Activated CD4-positive, alpha-beta T cell treated with anti-CD3 and anti-CD28 coated beads, Interleukin-2, amount 10 ng/mL, durations not matched to agents 7 days and 5 days (primary cell): ENCODE measurements around the gene BBC3. TPM values are rescaled to one million over a fixed set of nuclear protein-coding genes. Genes with fewer than 3 reads are reported as not detected.

ENCODE experiments used
- CTCF ChIA-PET: fragments of 350-600 bp; sonication (Branson Sonifier 250); formaldehyde crosslinking; loops from one replicate; lab custom pipeline; 2021; ENCODE audit warnings: antibody characterized with exemption; lab: Charles Lee
- POLR2A ChIA-PET: fragments of 350-600 bp; sonication (Branson Sonifier 250); formaldehyde crosslinking; loops from one replicate; lab custom pipeline; 2021; ENCODE audit warnings: antibody characterized with exemption; lab: Charles Lee
- DNase-seq: peaks from one replicate; pipeline ENCODE4 v3.0.0-alpha.2; 2020
- H3K27ac Mint-ChIP-seq: one replicate; pipeline ENCODE4 v1.8.0; 2021; ENCODE audit warnings: mild to moderate bottlenecking, moderate library complexity, mixed read lengths
- H3K27me3 Mint-ChIP-seq: one replicate; pipeline ENCODE4 v1.8.0; 2021; ENCODE audit warnings: mixed read lengths
- H3K36me3 Mint-ChIP-seq: one replicate; pipeline ENCODE4 v1.8.0; 2021; ENCODE audit warnings: low read depth, mixed read lengths
- H3K4me1 Mint-ChIP-seq: one replicate; pipeline ENCODE4 v1.8.0; 2021; ENCODE audit warnings: mixed read lengths
- H3K4me3 Mint-ChIP-seq: one replicate; pipeline ENCODE4 v1.8.0; 2021; ENCODE audit warnings: mild to moderate bottlenecking, moderate library complexity, mixed read lengths
- H3K9me3 Mint-ChIP-seq: one replicate; pipeline ENCODE4 v1.8.0; 2021; ENCODE audit warnings: mixed read lengths
- total RNA-seq, 2 experiments: library from RNA; stranded (reverse); gene quantifications; one replicate each; pipeline ENCODE4 v1.2.3, GENCODE V29; 2021

The BBC3 gene
- total RNA-seq, 2 experiments from 2014 or later: 12.8 to 19.0 TPM

DNA sequence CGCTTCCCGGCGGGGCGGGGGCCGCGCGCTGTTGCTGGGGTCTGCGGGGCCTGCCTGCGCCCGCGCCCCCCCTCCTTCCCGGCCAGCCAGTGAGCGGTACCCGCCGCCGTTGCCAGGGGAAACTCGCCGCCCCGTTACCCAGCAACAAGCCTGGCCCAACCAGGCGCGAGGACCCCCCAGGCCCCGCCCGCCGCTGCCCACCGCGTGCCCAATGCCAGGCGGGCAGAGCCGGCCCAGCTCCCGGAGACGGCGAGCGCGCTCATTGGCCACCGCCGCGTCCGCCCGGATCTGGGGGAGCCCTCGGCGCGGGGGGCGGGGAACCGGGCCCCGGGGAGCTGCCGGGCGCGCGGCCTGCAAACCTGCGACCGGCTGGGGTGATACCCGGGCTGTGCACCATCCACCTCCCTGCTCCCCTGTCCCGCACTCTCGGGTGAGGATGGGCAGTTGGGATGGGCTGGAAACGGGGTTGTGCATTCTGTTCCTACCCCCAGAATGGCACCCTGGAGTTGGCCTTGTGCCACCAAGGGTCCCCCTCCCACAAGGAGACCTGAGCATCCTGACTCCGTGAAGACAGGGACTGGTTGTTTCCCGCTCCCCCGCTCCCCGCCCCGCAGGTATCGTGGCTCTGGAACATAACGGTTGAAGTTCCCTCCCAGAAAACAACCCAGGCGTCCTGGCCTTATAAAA lies 8.8 kb upstream of the BBC3 start:
- POLR2A ChIA-PET: no interaction called here

GRCh38 chr19:47239152-47239551 lies 8.2 kb upstream of the BBC3 start:
- H3K4me3 Mint-ChIP-seq: peak overlapping the region; percentile 32
- H3K9me3 Mint-ChIP-seq: no peaks in the 10 kb centered on the region
- H3K36me3 Mint-ChIP-seq: no peaks in the 10 kb centered on the region
- peaks cover 16% of the 10 kb centered on the region for H3K4me1 Mint-ChIP-seq
- CTCF ChIA-PET: interaction anchor here (0.7 to 1.2 kb wide), 3 partner anchors 11 to 28 kb away, joined by 3 to 4 read pairs (median 4); no protein-coding TSS in a partner anchor
- peak overlapping the region; percentile 55 for H3K27ac Mint-ChIP-seq
- peak; percentile 31 for DNase-seq
- H3K27me3 Mint-ChIP-seq: peaks cover 8% of the 10 kb centered on the region
- POLR2A ChIA-PET: no interaction called here

More for the DNA sequence above, 8.8 kb upstream of the BBC3 start:
- no peaks in the 10 kb centered on the region for H3K36me3 Mint-ChIP-seq
- H3K9me3 Mint-ChIP-seq: no peaks in the 10 kb centered on the region
- H3K27ac Mint-ChIP-seq: peak overlapping the region; percentile 47
- H3K4me1 Mint-ChIP-seq: peaks cover 22% of the 10 kb centered on the region
- peak overlapping the region; percentile 14 for H3K4me3 Mint-ChIP-seq
- CTCF ChIA-PET: interaction anchor here (1.1 to 1.2 kb wide), 2 partner anchors 18 to 29 kb away, joined by 4 read pairs; no protein-coding TSS in a partner anchor
- H3K27me3 Mint-ChIP-seq: peaks cover 8% of the 10 kb centered on the region
- DNase-seq: peak; percentile 56

DNA sequence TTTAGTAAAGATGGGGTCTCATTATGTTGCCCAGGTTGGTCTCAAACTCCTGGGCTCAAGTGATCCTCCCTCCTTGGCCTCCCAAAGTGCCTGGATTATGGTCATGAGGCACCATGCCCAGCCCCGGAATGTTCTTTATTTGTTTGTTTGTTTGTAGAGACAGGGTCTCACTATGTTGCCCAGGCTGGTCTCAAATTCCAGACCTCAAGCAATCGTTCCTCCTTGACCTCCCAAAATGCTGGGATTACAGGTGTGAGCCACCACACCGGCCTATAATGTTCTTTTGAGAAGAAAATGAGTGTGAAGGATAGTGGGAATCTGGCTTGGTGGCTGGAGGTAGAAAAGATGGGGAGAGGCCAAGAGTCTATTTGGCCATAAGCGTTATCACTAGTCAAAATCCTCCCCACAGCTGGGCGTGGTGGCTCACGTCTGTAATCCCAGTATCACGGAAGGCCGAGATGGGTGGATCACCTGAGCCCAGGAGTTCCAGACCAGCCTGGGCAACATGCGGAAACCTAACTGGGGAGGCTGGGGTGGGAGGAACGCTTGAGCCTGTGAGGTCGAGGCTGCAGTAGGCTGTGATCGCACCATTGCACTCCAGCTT lies 5.2 kb upstream of the BBC3 start:
- ChIA-PET CTCF (interaction anchor here (1.2 kb wide), 1 partner anchor 10 kb away, joined by 3 read pairs; no protein-coding TSS in a partner anchor), POLR2A (no interaction called here)
- Mint-ChIP-seq H3K36me3 (peaks cover 2% of the 10 kb centered on the region), H3K27me3 (peaks cover 8% of the 10 kb centered on the region), H3K4me3 (no peak overlapping the region), H3K27ac (no peak overlapping the region), H3K9me3 (no peaks in the 10 kb centered on the region), H3K4me1 (peaks cover 26% of the 10 kb centered on the region)
- DNase-seq: no peak

DNA sequence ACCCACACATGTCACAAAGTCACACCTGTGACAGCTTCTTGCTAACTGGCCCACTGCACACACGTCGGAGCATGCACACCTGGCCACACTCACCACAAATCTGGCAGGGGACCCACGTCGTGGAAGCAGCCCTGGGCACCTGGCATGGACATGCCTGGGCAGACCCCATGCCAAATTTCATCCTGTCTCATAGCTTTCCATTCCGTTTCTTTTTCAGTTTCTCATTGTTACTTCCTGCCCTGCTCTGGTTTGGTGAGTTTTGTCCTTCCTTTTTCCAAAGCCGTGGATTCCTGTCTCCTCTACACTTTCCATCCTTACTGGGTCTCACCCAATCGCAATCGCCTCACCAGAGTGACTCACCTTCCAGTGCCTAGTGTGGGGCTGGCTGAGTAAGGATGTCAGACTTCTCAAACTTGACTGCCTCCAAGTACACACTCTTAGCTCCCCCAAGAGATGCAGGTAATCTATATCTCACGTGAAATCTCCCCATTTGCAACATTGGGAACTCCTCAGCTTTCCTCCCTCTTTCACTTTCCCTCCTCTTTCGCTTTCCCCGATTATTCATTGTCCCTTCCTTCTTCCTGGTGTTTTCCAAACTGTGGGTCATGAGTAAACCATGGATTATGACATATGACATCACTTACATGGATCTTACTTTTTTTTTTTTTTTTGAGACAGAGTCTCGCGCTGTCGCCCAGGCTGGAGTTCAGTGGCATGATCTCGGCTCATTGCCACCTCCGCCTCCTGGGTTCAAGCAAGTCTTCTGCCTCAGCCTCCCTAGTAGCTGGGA lies 1.6 kb upstream of the BBC3 start:
- peak overlapping the region; percentile 72 for H3K4me3 Mint-ChIP-seq
- ChIA-PET POLR2A (no interaction called here), CTCF (interaction anchor here (0.7 to 4.4 kb wide), 8 partner anchors 8 to 102 kb away, joined by 3 to 39 read pairs (median 4); partner anchors contain the start of gene SAE1)
- H3K27me3 Mint-ChIP-seq: peaks cover 3% of the 10 kb centered on the region
- DNase-seq: peak; percentile 36
- H3K4me1 Mint-ChIP-seq: peaks cover 23% of the 10 kb centered on the region
- peaks cover 2% of the 10 kb centered on the region for H3K36me3 Mint-ChIP-seq
- H3K27ac Mint-ChIP-seq: peak overlapping the region; percentile 89
- H3K9me3 Mint-ChIP-seq: no peaks in the 10 kb centered on the region

DNA sequence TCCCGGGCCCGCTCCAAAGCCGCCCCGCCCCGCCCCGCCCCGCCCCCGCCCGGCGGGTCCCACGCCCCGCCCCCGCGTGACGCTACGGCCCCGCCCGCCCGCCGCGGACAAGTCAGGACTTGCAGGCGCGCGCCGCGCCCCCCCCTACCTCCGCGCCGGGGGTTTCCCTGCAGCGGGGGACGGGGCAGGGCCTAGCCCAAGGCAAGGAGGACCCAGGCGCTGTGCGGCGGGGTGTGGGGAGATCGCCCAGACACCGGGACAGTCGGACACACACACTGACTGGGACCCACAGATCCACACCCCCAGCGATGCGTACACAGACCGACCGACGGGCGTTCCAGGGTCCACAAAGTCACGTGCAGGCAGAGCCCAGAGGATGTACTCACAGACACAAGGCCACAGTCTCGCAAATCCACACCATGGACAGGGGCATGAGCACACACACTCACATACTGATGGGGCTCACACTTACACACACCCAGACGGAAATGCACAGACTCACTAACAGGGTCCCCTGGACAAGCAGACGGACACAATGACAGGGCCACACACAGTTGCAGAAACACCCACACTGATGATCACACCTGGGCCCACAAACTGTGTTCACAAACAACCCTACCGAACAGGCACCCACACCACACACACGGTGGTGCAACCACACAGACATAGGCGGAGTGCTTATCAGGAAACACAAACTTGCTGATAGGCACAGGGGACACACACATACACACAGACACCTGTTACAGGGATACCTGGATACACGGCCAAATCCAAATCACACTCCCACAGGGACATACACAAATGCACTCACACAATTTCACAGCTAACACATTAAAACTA lies 436 bp upstream of the BBC3 start:
- Mint-ChIP-seq H3K27me3 (peaks cover 3% of the 10 kb centered on the region), H3K36me3 (peaks cover 2% of the 10 kb centered on the region), H3K9me3 (no peaks in the 10 kb centered on the region), H3K4me3 (peak overlapping the region; percentile 72), H3K4me1 (peaks cover 32% of the 10 kb centered on the region), H3K27ac (peak overlapping the region; percentile 89)
- CTCF ChIA-PET: interaction anchor here (1.0 to 4.4 kb wide), 5 partner anchors 9 to 21 kb away, joined by 3 to 39 read pairs (median 5); no protein-coding TSS in a partner anchor
- POLR2A ChIA-PET: no interaction called here
- DNase-seq: peak; percentile 92

GRCh38 chr19:47230054-47230920 lies 712 bp downstream of the BBC3 start:
- ChIA-PET POLR2A (interaction anchor here (0.5 to 1.4 kb wide), 2 partner anchors 73 to 127 kb away, joined by 3 read pairs; no protein-coding TSS in a partner anchor), CTCF (interaction anchor here (1.5 kb wide), 1 partner anchor 14 kb away, joined by 8 read pairs; no protein-coding TSS in a partner anchor)
- Mint-ChIP-seq H3K4me1 (peaks cover 37% of the 10 kb centered on the region), H3K4me3 (peak overlapping the region; percentile 56), H3K36me3 (peaks cover 7% of the 10 kb centered on the region), H3K27ac (peak overlapping the region; percentile 47), H3K27me3 (peaks cover 1% of the 10 kb centered on the region), H3K9me3 (no peaks in the 10 kb centered on the region)
- peak; percentile 84 for DNase-seq

DNA sequence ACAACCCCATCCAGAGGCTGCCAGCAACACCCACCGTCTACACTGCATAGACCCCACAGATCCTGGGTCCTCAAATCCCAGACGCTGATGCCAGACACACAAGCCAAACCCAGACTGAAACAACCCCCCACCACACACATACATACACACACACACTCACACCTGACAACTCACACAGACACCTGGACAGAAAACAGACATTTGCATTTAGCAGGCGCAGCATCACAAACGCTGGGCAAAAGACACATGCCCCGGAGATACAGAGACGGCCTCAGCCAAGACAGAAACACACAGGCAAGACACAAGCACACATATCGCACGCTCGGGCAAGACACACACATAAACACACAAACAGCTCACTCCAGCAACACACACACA lies 1.3 kb downstream of the BBC3 start:
- no peaks in the 10 kb centered on the region for H3K27me3 Mint-ChIP-seq
- H3K9me3 Mint-ChIP-seq: no peaks in the 10 kb centered on the region
- H3K4me1 Mint-ChIP-seq: peaks cover 37% of the 10 kb centered on the region
- ChIA-PET CTCF (interaction anchor here (1.5 kb wide), 1 partner anchor 14 kb away, joined by 8 read pairs; no protein-coding TSS in a partner anchor), POLR2A (interaction anchor here (0.5 to 1.4 kb wide), 3 partner anchors 72 to 127 kb away, joined by 3 read pairs; partner anchors contain the start of gene ZC3H4)
- H3K4me3 Mint-ChIP-seq: no peak overlapping the region
- peaks cover 8% of the 10 kb centered on the region for H3K36me3 Mint-ChIP-seq
- peak; percentile 23 for DNase-seq
- no peak overlapping the region for H3K27ac Mint-ChIP-seq

GRCh38 chr19:47228937-47229675 lies 1.9 kb downstream of the BBC3 start:
- no peak overlapping the region for H3K4me3 Mint-ChIP-seq
- no peak overlapping the region for H3K27ac Mint-ChIP-seq
- no peaks in the 10 kb centered on the region for H3K27me3 Mint-ChIP-seq
- DNase-seq: peak; percentile 49
- peaks cover 37% of the 10 kb centered on the region for H3K4me1 Mint-ChIP-seq
- POLR2A ChIA-PET: interaction anchor here (0.5 to 1.4 kb wide), 3 partner anchors 71 to 126 kb away, joined by 3 read pairs; partner anchors contain the start of gene ZC3H4
- H3K9me3 Mint-ChIP-seq: no peaks in the 10 kb centered on the region
- CTCF ChIA-PET: interaction anchor here (1.5 kb wide), 1 partner anchor 15 kb away, joined by 8 read pairs; no protein-coding TSS in a partner anchor
- peaks cover 8% of the 10 kb centered on the region for H3K36me3 Mint-ChIP-seq

DNA sequence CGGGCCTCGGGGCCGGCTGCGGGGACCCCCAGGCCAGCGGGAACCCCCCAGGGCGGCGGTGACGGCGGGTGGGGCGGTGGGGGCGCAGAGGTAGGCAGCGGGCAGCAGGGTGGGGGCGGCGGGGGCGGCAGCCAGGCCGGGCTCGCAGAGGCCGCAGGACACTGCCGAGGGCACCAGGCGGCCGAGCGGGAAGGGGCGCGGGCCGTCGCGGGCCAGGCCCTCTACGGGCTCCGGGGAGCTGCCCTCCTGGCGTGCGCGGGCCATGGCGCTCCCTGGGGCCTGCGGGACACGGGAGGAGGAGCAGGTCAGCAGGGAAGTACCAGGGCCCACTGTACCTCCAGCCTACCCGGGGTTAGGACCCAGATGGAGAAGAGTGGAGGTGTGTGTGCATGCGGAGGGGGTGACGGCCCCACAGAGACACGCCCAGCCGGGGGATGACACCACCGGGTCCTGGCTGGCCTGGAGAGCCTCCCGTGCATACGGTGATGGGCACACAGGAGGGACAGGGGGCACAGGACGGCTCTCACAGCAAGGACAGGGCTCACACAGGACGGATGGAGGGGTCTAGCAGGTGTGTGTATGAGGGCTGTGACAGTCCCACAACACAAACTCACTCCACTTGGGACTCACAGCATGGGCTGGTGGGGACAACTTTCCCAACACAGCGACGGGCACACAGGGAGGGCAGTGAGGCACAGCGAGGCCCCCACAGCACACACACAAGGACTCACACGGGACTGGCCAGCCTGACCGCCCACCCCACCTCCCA lies 2.6 kb downstream of the BBC3 start:
- ChIA-PET POLR2A (interaction anchor here (0.6 kb wide), 1 partner anchor 10 kb away, joined by 6 read pairs; no protein-coding TSS in a partner anchor), CTCF (interaction anchor here (0.6 to 5.8 kb wide), 4 partner anchors 11 to 215 kb away, joined by 3 to 78 read pairs (median 32); no protein-coding TSS in a partner anchor)
- Mint-ChIP-seq H3K27ac (no peak overlapping the region), H3K27me3 (no peaks in the 10 kb centered on the region), H3K36me3 (peaks cover 9% of the 10 kb centered on the region), H3K4me1 (peaks cover 35% of the 10 kb centered on the region), H3K4me3 (peak overlapping the region; percentile 76), H3K9me3 (no peaks in the 10 kb centered on the region)
- peak; percentile 43 for DNase-seq
